ENCODE data around the gene PLAU. TPM values are rescaled to one million over a fixed set of nuclear protein-coding genes. Genes with fewer than 3 reads are reported as not detected.
A peak's percentile ranks its signal among the peaks of the same experiment; 100 is the strongest.
"Not testable (repeated sequence)": the region's sequence is repeated elsewhere in the genome, so short reads cannot be mapped to it uniquely, and the experiment has no call there.

The PLAU gene
- total RNA-seq, 1 experiment from 2014 or later: 614 TPM

DNA sequence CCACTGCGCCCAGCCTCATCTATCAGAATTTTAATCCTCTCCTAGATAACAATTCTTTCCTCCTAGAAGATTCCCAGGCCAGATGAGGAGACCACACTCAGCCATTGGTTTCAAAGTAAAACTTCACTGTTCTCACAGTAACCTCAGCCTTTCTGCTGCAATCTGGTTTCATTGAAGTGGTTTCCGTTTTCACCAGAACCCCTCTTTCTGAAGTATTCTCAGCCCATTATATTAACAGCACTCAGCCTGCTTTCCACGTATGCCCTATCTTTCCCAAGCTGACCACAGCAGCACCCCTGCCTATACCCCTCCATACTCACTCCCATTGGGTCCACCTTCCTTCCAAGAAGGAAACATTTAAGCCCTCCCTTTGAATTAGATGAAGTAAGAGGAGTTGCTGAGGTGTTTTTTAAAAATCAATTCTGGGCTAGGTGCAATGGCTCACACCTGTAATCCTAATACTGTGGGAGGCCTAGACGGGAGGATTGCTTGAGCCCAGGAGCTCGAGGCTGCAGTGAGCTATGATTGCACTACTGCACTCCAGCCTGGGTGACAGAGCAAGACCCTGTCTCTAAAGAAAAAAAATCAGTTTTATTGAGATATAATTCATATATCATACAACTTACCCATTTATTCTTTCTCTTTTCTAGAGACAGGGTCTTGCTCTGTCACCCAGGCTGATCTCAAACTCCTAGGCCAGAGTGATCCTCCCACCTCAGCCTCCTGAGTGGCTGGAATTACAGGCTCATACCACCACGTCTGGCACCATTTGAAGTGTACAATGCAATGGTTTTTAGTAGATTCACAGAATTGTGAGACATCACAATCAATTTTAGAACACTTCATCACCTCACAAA, 11.3 kb downstream of the PLAU start:
- DNase-seq (ENCODE audit: low read depth): no peak

DNA sequence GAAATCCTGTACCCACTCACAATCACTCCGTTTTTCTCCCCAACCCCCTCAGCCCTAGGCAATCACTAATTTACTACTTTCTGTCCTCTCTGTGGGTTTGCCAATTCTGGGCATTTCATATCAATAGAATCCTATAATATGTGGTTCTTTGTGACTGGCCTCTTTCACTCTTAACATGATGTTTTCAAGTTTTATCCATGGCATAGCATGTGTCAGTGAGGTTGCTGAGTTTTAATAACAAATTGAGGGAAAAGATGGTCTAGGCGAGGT, 11.9 kb downstream of the PLAU start:
- DNase-seq (ENCODE audit: low read depth): no peak

DNA sequence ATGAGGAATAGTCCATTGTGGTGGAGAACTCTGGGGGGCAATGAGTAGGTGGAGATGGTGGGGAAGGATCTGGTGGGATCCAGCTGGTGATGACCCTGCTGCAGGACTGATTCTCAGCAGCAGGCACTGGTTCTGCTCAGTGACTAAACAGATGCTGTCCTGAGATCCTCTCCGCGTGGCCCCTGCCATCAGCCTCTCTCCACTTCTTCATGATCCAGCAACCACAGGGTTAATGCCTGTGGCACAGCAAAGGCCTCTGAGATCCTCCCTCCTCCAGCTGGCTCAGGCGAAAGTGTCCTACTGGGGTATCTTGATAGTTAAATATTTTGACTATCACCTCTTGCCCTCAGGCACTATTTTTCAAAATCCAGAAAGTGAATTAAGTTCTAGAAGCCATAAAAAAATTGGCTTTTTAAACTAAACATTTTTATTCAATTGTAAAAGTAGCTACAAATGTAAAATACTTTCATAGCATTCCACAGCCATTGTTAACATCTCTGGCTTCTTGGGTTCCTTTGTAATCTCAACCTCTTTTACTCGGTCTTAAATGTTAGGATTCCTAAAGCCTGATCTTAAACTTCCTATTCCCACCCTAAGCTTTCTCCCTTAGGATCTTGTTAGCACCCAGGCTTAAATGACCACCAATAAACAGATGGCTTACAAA, 13.1 kb downstream of the PLAU start:
- no peak for DNase-seq (ENCODE audit: low read depth)

DNA sequence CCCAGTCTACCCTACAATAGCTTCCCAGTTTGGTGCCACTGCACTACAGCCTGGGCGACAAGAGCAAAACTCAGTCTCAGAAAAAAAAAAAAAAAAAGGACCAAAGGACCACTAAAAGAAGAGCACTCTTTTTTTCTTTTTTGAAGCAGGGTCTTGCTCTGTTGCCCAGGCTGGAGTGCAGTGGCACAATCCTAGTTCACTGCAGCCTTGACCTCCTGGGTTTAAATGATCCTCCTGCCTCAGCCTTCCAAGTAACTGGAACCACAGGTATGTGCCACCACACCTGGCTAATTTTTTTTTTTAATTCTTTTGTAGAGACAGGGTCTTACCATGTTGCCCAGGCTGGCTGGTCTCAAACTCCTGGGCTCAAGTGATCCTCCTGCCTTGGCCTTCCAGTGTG, 14.0 kb downstream of the PLAU start:
- DNase-seq (ENCODE audit: low read depth): no peak

DNA sequence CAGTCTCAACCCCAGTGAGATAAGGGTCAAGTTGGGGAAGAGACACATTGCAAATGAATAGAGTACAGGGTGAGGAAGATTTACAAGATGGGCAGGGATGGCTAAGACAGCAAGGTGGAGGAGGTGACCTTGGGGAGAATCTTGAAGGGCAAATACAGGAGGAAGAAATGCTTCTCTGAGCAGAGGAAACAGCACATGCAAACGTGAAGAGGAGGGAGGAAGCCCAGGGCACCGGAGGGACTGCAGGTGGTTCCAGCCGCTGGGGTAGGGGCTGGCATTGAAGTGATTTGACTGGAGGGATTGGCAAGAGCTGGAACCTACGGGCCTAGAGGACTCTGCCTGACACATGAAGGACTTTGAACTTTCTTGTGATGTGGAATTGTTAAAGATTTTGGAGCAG, 14.6 kb downstream of the PLAU start:
- no peak for DNase-seq (ENCODE audit: low read depth)

DNA sequence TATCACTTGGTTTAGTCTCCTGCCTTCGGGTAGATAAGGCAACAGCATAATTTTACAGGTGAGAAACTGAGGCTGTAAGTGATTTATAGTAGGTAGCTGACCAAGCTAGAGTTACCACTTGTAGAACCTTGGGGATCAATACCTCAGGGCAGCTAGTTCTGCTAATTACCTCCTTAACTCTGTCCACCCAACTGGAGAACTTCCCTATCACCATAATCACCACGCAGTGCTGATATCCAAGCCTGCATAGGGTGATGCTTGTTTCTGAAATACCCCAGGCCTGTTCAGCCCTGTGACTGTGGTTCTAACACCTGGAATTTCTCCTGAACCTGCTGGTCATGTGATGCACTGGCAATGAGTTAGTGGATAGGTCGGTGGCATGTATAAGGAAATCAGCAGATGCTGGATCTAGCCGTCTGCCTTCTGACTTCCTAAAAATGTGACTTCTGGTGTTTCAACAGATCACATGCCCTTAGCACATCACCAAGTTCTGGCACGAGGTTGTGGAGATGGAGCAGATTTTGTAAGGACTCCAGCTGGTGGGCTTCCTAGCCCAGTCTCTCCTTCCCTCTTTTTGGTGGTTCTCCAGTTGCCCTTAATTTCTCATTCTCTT, 15.3 kb downstream of the PLAU start:
- no peak for DNase-seq (ENCODE audit: low read depth)

DNA sequence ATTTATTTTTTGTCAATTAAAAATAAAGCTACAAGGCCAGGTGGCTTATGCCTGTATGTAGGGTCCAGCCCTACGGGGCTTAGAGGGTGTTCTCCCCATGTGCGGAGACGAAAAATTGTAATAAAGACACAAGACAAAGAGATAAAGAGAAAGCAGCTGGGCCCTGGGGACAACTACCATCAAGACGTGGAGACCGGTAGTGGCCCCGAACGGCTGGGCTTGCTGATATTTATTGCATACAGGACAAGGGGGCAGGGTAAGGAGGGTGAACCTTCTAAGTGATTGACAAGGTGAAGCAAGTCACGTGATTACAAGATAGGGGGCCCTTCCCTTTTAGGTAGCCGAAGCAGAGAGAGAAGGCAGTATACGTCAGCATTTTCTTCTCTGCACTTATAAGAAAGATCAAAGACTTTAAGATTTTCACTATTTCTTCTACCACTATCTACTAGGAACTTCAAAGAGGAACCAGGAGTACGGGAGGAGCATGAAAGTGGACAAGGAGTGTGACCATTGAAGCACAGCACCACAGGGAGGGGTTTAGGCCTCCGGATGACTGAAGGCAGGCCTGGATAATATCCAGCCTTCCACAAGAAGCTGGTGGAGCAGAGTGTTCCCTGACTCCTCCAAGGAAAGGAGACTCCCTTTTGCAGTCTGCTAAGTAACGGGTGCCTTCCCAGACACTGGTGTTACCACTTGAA, 19.8 kb downstream of the PLAU start:
- DNase-seq (ENCODE audit: low read depth): not testable (repeated sequence)

DNA sequence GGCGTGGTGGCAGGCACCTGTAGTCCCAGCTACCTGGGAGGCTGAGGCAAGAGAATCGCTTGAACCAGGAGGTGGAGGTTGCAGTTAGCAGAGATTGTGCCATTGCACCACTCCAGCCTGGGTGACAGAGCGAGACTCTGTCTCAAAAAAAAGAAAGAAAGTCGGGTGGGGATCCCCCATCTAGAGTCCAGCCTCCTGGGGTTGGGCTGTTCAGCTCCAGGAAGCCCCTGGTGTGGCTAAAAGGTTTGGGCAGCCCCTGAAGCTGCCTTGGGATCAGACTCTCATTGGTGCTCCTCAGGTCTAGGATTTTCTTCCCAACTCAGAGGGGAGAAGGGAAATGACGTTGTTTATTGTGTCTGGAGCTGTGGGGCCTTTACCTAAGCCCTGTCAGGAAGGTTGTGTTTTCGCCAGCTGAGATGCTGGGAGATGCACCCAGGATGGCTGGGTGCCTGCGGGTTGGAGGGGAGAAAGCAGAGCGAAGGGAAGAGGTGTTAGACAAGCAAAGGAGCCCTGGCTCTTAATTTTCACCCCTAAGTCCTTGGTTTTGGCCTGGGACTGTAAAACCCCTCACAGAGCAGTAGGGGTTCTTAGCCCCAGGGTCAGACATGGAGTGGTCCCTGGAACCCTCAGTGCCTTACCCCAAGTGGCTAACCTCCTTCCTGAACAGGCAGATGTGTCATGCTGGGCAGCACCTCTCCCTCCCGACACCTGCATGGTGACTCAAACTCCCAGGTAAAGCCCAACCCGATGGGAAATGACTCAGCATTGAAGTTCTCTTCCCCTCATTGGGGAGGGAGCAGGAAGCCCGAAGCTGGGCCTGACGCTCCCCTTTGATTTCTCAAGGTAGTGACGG, 21.1 kb downstream of the PLAU start:
- no peak for DNase-seq (ENCODE audit: low read depth)

DNA sequence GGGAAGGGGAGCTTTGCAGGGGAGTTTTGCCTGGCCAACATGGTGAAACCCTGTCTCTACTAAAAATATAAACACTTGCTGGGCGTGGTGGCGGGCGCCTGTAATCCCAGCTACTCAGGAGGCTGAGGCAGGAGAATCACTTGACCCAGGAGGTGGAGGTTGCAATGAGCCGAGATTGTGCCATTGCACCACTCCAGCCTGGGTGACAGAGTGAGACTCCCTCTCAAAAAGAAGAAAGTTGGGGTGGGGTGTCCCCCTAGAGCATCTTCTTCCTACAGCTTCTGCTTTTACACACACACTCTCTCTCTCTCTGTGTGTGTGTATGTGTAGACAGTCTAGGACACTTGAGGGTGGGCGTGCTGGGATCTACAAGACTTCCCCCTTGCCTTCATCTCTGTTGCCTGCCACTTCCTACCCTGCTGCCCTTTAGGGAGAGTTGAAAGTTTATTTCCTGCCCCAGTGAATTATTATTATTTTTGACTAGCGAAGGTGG, 21.7 kb downstream of the PLAU start:
- no peak for DNase-seq (ENCODE audit: low read depth)

DNA sequence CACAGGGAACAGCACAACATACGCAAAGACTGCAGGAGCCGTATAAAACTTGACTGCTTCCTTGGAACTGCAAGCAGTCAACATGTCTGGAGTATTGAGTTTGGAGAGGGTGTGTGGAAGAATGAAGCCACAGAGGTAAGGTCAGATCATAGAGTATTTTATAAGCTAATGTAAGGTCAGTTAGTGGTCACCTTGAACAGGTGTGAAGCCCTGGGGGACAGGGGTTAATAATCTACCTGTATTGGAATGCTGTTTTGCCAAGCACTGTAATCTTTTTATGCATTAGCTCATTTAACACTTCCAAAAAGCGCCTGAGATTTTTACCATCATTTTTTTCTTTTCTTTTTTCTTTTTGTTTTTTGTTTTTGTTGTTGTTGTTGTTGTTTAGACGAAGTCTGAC, 23.1 kb downstream of the PLAU start:
- no peak for DNase-seq (ENCODE audit: low read depth)

DNA sequence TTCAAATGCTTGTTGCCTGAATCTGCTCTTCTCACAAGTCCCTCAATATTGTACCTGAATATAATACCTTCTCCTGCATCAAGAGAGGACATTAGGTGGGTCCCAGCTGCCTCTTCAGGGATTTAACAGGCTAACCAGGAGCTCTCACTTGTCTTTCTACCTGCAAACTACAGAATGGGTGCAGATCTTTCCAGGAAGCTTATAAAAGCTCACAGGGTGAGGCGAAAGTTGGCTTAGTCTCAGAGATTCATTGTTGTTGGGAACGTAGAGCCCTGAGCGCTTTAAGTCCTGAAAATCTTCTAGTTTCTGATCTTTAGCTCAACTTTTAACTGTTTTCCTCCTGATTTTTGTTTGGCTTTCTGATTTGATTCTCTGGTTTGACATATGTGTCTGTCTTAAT, 25.0 kb downstream of the PLAU start:
- no peak for DNase-seq (ENCODE audit: low read depth)

DNA sequence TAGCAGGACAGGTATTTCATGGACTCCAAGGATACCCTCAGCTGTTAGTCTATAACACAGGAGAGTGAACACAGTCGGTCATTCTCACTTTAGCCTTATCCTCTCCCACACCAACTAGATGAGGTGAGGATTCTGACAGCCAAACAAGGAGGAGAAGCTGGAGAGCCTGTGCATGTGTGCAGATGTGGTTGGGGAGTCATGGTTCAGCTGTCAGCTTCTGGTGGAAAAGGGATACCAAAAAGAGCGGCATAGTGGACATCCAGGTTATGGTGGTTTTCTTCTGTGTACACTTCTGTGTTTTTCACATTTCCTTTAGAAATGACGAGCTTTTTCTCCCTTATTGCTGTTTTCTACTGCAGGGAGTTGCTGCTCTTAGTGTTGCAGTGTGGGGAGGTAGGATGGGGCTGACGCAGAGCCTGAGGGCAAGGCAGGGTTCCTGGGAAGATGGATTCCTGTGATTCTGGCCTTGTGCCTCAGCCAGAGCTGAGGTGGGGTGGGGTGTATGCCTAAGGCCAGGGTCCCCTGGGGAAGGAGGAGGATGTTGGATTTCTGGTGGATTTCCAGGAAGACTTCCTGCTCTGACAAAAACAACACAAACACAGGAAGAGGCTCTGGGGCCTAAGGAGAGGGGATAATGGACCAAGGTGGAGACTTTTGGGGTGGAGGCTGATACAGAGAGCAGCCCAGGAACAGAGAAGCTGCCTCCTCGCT, 26.6 kb downstream of the PLAU start:
- no peak for DNase-seq (ENCODE audit: low read depth)

DNA sequence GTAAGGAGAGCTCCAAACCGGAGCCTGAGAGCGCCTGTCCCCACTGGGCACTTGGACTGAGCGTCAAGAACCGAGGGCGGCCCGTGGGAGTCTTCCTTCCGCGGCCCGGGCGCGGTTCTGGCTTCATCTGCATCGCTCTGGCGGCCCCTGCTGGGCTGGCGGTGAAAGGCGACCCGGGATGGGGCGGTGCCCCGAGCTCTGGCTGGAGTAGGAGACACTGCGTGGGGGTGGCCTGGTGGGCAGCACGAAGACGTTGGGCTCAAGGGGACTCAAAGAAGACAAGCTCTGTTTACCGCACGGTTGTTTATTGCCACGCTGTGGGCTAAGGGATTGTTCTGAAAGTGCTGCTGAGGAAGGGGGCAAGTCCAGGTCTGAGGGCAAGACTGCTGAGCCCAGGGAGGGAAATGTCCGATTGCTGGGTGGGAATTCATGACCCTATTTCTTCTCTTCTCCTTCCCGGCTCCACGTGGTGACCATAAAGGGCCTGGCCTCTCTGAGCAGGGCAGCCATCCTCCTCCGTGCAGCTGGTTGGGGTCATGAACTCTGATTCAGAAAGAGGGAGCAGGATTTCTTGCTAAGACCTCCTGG, 29.8 kb downstream of the PLAU start:
- DNase-seq (ENCODE audit: low read depth): peak; percentile 86

DNA sequence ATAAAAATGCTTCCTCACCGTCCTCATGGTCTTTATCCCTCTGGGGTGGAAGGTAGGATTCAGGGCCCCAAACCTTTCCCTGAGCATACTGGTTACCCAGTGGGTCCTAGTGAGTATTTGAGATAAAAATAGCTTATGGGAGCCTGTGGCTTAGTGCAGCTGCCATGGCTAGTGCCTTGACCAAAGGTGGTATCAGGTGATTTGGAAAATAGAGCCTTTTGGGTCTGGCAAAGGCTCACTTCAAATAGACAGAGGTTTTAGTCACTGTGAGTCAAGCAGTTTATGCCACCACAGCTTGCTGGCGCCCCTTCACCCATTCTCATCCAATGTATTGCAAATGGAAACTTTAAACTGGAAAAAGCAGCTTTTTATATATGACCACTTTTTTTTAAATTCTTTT, 30.4 kb downstream of the PLAU start:
- peak; percentile 93 for DNase-seq (ENCODE audit: low read depth)

DNA sequence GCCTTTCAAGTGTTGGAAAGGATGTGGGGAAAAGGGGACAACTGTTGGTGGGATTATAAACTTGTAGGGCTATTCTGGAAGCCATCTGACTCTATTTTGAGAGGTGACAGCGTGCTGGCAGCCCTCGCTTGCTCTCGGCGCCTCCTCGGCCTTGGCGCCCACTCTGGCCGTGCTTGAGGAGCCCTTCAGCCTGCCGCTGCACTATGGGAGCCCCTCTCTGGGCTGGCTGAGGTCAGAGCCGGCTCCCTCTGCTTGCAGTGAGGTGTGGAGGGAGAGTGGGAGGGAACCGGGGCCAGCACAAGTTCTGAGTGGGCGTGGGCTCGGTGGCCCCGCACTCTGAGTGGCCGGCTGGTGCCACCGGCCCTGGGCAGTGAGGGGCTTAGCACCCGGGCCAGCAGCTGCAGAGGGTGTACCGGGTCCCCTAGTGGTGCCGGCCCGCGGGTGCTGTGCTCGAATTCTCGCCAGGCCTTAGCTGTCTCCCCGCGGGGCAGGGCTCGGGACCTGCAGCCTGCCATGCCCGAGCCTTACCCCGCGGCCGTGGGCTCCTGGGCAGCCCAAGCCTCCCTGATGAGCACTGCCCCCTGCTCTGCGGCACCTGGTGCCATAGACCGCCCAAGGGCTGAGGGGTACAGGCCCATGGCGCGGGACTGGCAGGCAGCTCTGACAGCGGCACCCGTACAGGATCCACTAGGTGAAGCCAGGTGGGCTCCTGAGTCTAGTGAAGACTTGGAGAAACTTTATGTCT, 33.6 kb downstream of the PLAU start:
- DNase-seq (ENCODE audit: low read depth): no peak

DNA sequence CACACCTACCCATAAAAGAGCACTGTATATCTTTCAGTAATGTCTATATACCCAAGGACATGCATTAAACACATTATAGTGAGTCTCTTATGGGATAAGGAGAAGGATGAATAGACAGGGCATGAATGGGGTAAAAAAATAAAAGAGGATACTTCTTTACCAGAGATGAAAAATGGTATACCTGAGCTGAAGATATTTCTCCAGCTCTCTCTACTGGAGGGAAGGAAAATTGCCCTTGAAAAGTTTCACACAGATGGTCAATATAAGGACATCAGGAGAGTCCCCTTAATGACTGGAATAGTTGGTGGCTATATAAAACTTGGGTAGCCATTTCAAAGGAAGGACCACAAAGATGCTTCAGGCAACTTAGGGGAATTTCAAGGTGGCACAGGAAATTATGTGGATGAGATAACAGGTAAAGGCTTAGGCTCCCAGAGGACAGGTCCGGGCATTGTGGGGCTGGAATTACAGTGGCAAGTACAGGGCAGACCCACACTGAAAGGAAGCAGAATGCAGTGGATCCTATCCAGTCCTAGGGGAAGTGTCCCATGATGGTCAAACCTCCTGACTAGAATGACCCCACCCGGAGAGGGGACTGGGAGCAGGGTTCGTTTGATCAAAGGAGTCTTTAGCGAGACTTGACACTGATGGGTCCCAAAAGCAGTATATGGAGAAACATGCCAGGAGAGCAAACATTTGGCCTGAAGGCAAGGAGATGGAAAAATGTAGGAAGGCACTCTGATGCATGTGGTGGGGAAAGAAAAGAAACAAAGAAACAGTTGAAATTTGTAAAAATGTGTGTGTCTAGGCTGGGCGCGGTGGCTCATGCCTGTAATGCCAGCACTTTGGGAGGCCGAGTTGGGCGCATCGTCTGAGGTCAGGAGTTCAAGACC, 35.6 kb downstream of the PLAU start:
- DNase-seq (ENCODE audit: low read depth): no peak

DNA sequence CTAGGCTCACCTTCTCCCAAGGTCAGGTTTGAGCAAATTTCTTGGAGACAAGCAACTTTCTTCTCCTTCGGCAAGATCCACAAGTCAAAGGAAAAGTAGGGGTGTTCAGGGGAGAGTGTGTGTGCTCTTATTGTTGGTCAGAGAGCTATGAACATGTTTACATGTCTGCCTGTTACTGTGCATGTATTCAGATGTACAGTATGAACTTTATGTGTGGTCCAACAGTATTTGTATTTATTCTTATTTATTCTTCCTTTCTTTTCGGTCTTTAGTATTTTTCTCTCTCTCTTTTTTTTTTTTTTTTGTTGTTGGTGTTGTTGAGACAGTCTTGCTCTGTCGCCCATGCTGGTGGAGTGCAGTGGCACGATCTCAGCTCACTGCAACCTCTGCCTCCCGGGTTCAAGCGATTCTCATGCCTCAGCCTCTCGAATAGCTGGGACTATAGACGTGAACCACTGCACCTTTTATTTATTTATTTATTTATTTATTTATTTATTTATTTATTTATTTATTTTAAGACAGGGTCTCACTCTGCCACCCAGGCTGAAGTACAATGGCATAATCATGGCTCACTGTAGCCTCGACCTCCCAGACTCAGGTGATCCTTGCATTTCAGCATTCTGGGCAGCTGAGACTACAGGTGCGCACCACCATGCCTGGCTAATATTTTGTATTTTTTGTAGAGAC, 38.2 kb downstream of the PLAU start:
- no peak for DNase-seq (ENCODE audit: low read depth)
